Panc1 (cell line): ENCODE results near the gene CSAG2. TPM values are rescaled to one million over a fixed set of nuclear protein-coding genes. Genes with fewer than 3 reads are reported as not detected.
"Not testable (repeated sequence)": the region's sequence is repeated elsewhere in the genome, so short reads cannot be mapped to it uniquely, and the experiment has no call there.

ENCODE experiments used
- ATAC-seq: fragments of 200-7000 bp; cut with Tn5 transposase; 2 replicates; pipeline ENCODE4 v1.9.1; 2020; ENCODE audit warnings: mild to moderate bottlenecking, moderate library complexity
- BruUV-seq: library from RNA; stranded (reverse); fragments of 400-500 nt; replicated peaks from 2 replicates; lab custom pipeline; 2021; lab: Mats Ljungman, UMichigan
- CTCF ChIA-PET: fragments of 300-600 bp; sonication (Branson Sonifier 250); formaldehyde crosslinking; loops from one replicate; lab custom pipeline; 2022; ENCODE audit warnings: antibody characterized with exemption; lab: Charles Lee
- POLR2A ChIA-PET: fragments of 300-600 bp; sonication (Branson Sonifier 250); formaldehyde crosslinking; loops from one replicate; lab custom pipeline; 2022; ENCODE audit warnings: antibody characterized with exemption; lab: Charles Lee
- DNase-seq: peaks from one replicate; pipeline ENCODE4 v3.0.0-alpha.2; 2010; ENCODE audit warnings: low read depth, low spot score
- H3K27ac ChIP-seq: 2 replicates; pipeline ENCODE4 v1.5.1; 2011; ENCODE audit warnings: mild to moderate bottlenecking, low read length, inconsistent platforms
- H3K27me3 ChIP-seq: fragments of 200-500 bp; sonication (Bioruptor generic); 2 replicates; pipeline ENCODE4 v1.6.0; 2014; ENCODE audit warnings: low read length, inconsistent platforms; ENCODE audit not compliant: control insufficient read depth, insufficient read depth
- H3K36me3 ChIP-seq: fragments of 200-500 bp; sonication (Bioruptor generic); 2 replicates; pipeline ENCODE4 v1.5.1; 2014; ENCODE audit warnings: inconsistent platforms, mild to moderate bottlenecking, low read length, moderate library complexity; ENCODE audit not compliant: control insufficient read depth, insufficient read depth
- H3K4me1 ChIP-seq: 2 replicates; pipeline ENCODE4 v1.5.1; 2011; ENCODE audit warnings: inconsistent platforms, mild to moderate bottlenecking, low read length, moderate library complexity; ENCODE audit not compliant: control insufficient read depth, insufficient read depth
- H3K4me3 ChIP-seq, 2 experiments: 2 replicates each; pipeline ENCODE4 v1.5.1; 2011 to 2012; ENCODE audit warnings: low read depth in 2 of 2, low read length in 2 of 2, mild to moderate bottlenecking in 2 of 2, inconsistent platforms in 1 of 2, moderate library complexity in 1 of 2
- H3K9me3 ChIP-seq: fragments of 200-500 bp; sonication (Bioruptor generic); 2 replicates; pipeline ENCODE4 v1.5.1; 2014; ENCODE audit warnings: low read depth, mild to moderate bottlenecking, inconsistent platforms, low read length, moderate library complexity; ENCODE audit not compliant: control insufficient read depth, insufficient read depth
- POLR2AphosphoS5 ChIP-seq: IDR thresholded peaks from 2 replicates; pipeline ENCODE4 v1.6.1; 2012; ENCODE audit warnings: mild to moderate bottlenecking, low read depth, low read length, moderate library complexity
- REST ChIP-seq, 2 experiments: IDR thresholded peaks; 2 replicates each; pipeline ENCODE4 v1.6.1; 2011 to 2012; ENCODE audit warnings: low read depth in 2 of 2, control low read depth in 1 of 2, low read length in 1 of 2, mild to moderate bottlenecking in 1 of 2, moderate library complexity in 1 of 2; ENCODE audit not compliant: insufficient read depth in 1 of 2
- SIN3A ChIP-seq: IDR thresholded peaks from 2 replicates; pipeline ENCODE4 v1.6.1; 2012; ENCODE audit warnings: low read depth, mild to moderate bottlenecking, low read length, moderate library complexity, borderline replicate concordance; ENCODE audit not compliant: insufficient read depth
- TCF7L2 ChIP-seq: IDR thresholded peaks from 2 replicates; pipeline ENCODE4 v1.6.1; 2011; ENCODE audit warnings: mild to moderate bottlenecking, low read depth, low read length, inconsistent platforms
- in situ Hi-C: cut with HindIII; loops from 2 replicates; pipeline ENCODE4 v1.10.0; 2016; ENCODE audit warnings: low sequenced_read_pairs, low pct_unique_long_range_greater_than_20kb
- intact Hi-C: fragments of 100-400 bp; cut with micrococcal nuclease; formaldehyde crosslinking; loops from one replicate; pipeline ENCODE4 v1.10.0; 2022; ENCODE audit not compliant: unreplicated experiment
- total RNA-seq: library from RNA; stranded (reverse); gene quantifications from one replicate; pipeline ENCODE4 v1.2.1, GENCODE V29; 2021; ENCODE audit not compliant: unreplicated experiment
- TF ChIP-seq, protein P1 (sequence below): fragments of 450-650 bp; IDR thresholded peaks from 2 replicates; pipeline ENCODE4 v1.5.1; 2017; ENCODE audit warnings: mild to moderate bottlenecking

Gene CSAG2
- total RNA-seq, 1 experiment from 2014 or later: not detected

DNA sequence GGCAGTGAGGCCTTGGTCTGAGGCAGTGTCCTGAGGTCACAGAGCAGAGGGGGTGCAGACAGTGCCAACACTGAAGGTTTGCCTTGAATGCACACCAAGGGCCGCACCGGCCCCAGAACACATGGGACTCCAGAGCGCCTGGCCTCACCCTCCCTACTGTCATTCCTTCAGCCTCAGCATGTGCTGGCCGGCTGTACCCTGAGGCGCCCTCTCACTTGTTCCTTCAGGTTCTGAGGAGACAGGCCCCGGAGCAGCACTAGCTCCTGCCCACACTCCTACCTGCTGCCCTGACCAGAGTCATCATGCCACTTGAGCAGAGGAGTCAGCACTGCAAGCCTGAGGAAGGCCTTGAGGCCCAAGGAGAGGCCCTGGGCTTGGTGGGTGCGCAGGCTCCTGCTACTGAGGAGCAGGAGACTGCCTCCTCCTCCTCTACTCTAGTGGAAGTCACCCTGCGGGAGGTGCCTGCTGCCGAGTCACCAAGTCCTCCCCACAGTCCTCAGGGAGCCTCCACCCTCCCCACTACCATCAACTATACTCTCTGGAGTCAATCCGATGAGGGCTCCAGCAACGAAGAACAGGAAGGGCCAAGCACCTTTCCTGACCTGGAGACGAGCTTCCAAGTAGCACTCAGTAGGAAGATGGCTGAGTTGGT is 26.9 kb upstream of the CSAG2 start:
- BruUV-seq: no TSS peak
- no peaks in the 10 kb centered on the region for H3K36me3 ChIP-seq
- no peak overlapping the region for H3K27ac ChIP-seq
- in situ Hi-C loops: no loop called here
- DNase-seq: no peak
- no peaks in the 10 kb centered on the region for H3K4me1 ChIP-seq
- POLR2A ChIA-PET: no interaction called here
- TF ChIP-seq REST (IDR thresholded peaks at IDR 0.05; ENCODE audit: insufficient read depth in 1 of 2, low read depth in 2 of 2, low read length in 1 of 2) (no peak), TCF7L2 (no peak), POLR2AphosphoS5 (no peak), SIN3A (no peak)
- TF ChIP-seq, protein P1, sequence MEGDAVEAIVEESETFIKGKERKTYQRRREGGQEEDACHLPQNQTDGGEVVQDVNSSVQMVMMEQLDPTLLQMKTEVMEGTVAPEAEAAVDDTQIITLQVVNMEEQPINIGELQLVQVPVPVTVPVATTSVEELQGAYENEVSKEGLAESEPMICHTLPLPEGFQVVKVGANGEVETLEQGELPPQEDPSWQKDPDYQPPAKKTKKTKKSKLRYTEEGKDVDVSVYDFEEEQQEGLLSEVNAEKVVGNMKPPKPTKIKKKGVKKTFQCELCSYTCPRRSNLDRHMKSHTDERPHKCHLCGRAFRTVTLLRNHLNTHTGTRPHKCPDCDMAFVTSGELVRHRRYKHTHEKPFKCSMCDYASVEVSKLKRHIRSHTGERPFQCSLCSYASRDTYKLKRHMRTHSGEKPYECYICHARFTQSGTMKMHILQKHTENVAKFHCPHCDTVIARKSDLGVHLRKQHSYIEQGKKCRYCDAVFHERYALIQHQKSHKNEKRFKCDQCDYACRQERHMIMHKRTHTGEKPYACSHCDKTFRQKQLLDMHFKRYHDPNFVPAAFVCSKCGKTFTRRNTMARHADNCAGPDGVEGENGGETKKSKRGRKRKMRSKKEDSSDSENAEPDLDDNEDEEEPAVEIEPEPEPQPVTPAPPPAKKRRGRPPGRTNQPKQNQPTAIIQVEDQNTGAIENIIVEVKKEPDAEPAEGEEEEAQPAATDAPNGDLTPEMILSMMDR: no peak
- no peaks in the 10 kb centered on the region for H3K9me3 ChIP-seq
- CTCF ChIA-PET: no interaction called here
- H3K4me3 ChIP-seq: no peak overlapping the region
- no peaks in the 10 kb centered on the region for H3K27me3 ChIP-seq
- intact Hi-C loops: no loop called here
- no peak; the same call in 1 of the 2 replicates for ATAC-seq

DNA sequence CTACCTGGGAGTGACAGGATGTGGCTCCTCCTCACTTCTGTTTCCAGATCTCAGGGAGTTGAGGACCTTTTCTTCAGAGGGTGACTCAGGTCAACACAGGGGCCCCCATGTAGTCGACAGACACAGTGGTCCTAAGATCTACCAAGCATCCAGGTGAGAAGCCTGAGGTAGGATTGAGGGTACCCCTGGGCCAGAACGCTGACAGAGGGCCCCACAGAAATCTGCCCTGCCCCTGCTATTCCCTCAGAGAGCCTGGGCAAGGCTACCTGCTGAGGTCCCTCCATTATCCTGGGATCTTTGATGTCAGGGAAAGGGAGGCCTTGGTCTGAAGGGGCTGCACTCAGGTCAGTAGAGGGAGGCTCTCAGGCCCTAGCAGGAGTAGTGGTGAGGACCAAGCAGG is 26.0 kb upstream of the CSAG2 start:
- H3K4me3 ChIP-seq: no peak overlapping the region
- no peaks in the 10 kb centered on the region for H3K36me3 ChIP-seq
- H3K27ac ChIP-seq: no peak overlapping the region
- H3K27me3 ChIP-seq: no peaks in the 10 kb centered on the region
- H3K9me3 ChIP-seq: no peaks in the 10 kb centered on the region
- intact Hi-C loops: no loop called here
- ATAC-seq (no peak), DNase-seq (no peak)
- ChIA-PET POLR2A (no interaction called here), CTCF (no interaction called here)
- TF ChIP-seq TCF7L2: no peak
- no peak for TF ChIP-seq POLR2AphosphoS5
- TF ChIP-seq, protein P1: no peak
- no peak for TF ChIP-seq SIN3A
- TF ChIP-seq REST (IDR thresholded peaks at IDR 0.05; ENCODE audit: insufficient read depth in 1 of 2, low read depth in 2 of 2, low read length in 1 of 2): no peak
- H3K4me1 ChIP-seq: no peaks in the 10 kb centered on the region
- in situ Hi-C loops: no loop called here
- no TSS peak for BruUV-seq

DNA sequence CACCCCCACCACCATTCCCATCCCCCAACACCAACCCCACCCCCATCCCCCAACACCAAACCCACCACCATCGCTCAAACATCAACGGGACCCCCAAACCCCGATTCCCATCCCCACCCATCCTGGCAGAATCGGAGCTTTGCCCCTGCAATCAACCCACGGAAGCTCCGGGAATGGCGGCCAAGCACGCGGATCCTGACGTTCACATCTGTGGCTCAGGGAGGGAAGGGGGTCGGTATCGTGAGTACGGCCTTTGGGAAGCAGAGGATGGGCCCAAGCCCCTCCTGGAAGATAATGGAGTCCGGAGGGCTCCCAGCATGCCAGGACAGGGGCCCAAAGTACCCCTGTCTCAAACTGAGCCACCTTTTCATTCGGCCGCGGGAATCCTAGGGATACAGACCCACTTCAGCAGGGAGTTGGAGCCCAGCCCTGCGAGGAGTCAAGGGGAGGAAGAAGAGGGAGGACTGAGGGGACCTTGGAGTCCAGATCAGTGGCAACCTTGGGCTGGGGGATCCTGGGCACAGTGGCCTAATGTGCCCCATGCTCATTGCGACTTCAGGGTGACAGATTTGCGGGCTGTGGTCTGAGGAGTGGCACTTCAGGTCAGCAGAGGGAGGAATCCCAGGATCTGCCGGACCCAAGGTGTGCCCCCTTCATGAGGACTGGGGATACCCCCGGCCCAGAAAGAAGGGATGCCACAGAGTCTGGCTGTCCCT is 25.2 kb upstream of the CSAG2 start:
- CTCF ChIA-PET, H3K4me1 ChIP-seq, in situ Hi-C loops, intact Hi-C loops, ATAC-seq, H3K36me3 ChIP-seq, BruUV-seq, H3K9me3 ChIP-seq, H3K27me3 ChIP-seq, DNase-seq, H3K27ac ChIP-seq, POLR2A ChIA-PET: not testable (repeated sequence)
- H3K4me3 ChIP-seq: peak overlapping the region in 1 of 2 experiments; percentile 26; a peak in 1 of 4 replicates
